GM21528 (cell line): Measurements from ENCODE around the gene PAPSS2.

Source experiments
- ATAC-seq: cut with Tn5 transposase; IDR thresholded peaks from one replicate; pipeline ENCODE4 v1.9.1; 2021; ENCODE audit warnings: mild to moderate bottlenecking, moderate library complexity; ENCODE audit not compliant: unreplicated experiment, low FRiP score

Gene PAPSS2

GRCh38 chr10:87767253-87767652, 107.6 kb downstream of the PAPSS2 start:
- ATAC-seq: no peak

DNA sequence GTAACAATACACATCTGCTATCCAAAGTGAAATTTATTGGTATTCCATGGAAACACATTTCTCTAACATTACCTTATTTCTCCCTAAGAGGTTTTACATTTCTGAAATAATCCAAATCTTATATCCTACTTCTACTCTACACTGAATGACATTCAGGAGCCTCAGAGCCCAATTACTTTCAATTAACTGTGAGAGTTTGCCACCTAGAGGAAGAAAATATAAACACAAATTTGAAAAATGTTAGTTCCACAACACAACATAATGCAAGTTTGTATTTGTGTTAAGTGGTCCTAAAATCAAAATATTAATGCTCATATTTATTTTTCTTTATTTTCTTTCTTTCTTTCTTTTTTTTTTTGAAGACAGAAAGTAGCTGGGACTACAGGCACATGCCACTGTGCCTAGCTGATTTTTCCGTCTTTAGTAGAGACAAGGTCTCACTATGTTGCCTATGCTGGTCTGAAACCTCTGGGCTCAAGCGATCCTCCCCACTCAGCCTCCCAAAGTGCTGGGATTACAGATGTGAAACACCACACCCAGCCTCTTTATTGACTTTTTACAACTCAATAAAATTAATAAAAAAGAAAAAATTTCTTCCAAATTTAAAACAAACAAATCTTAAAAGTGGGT, 112.3 kb downstream of the PAPSS2 start:
- ATAC-seq: no peak

- ATAC-seq: no peak
Observed at GRCh38 chr10:87775766-87776165, 116.1 kb downstream of the PAPSS2 start.

DNA sequence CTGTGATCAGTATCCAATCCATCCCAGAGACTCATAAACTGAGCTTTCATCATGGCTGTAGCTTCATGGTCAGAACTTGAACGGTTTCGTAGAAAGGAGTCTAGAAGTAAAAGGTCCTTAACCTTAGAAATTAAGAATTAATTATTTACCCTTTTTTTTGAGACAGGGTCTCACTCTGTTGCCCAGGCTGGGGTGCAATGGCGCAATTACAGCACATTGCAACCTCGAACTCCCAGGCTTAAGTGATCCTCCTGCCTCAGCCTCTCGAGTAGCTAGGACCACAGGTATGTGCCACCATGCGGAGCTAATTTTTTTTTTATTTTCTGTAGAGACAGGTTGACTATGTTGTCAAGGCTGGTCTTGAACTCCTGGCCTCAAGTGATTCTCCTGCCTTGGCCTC, 116.7 kb downstream of the PAPSS2 start:
- no peak for ATAC-seq

DNA sequence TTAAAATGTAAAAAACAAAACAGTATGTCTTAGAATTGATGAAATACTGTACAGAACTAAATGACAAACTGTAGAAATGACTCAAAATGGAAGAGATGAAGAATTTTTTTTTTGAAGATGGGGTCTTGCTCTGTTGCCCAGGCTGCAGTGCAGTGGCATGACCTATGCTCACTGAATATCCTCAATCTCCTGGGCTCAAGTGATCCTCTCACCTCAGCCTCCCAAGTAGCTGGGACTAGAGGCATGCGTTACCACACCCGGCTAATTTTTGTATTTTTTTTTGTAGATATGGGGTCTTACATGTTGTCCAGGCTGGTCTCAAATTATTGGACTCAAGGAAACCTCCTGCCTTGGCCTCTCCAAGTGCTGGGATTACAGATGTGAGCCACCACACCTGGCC, 121.9 kb downstream of the PAPSS2 start:
- no peak for ATAC-seq

DNA sequence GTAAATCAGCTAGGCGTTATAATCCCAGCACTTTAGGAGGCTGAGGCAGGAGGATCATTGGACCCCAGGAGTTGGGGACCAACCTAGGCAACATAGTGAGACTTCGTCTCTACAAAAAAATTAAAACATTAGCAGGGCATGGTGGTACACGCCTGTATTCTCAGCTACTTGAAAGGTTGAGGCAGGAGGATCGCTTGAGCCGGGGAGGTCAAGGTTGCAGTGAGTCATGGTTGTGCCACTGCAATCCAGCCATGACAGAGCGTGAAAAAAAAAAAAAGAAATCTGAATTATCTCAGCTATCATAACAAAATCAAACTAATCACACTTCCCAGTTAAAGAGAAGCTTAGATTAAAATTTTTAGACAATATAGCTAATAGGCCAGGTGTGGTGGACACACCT, 123.0 kb downstream of the PAPSS2 start:
- no peak for ATAC-seq

DNA sequence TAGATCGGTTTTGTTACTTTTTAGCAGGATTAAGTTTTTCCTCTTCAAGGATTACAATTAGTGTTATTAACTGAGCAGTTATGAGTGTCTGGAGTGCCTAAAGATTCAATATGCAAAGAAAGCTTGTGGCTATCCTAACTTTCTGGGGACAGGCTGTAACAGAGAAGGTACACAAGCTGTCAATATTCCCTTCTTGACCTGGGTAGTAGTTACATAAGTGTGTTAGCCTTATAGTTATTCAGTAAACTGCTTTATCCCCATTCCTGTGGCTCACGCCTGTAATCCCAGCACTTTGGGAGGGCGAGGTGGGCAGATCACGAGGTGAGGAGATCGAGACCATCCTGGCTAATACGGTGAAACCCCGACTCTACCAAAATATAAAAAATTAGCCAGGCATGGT, 126.7 kb downstream of the PAPSS2 start:
- ATAC-seq: no peak

GRCh38 chr10:87790185-87790584, 130.5 kb downstream of the PAPSS2 start:
- ATAC-seq: no peak

DNA sequence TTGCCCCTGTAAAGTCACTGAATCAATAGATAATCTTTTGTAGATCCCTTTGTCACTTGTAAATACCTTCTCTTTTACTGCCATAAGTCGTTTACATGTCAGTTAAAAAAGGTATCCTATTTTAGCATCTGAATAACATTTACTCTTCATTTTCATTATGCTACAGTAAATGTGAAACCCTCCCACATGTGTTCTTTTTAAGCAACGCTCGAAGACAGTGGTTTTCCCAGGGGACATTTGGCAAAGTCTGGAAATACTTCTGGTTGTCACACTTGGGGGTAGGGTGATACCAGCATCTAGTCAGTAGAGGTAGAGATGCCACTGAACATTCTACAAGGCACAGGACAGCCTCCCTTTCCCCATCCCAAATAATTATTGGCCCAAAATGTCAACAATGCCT, 134.6 kb downstream of the PAPSS2 start:
- no peak for ATAC-seq
